Measurements from ENCODE around the gene DDX49. TPM values are rescaled to one million over a fixed set of nuclear protein-coding genes. Genes with fewer than 3 reads are reported as not detected.
A peak's percentile ranks its signal among the peaks of the same experiment; 100 is the strongest.
"Not testable (repeated sequence)": the region's sequence is repeated elsewhere in the genome, so short reads cannot be mapped to it uniquely, and the experiment has no call there.

DDX49 gene
- total RNA-seq, 1 experiment from 2014 or later, result 63.1 TPM

DNA sequence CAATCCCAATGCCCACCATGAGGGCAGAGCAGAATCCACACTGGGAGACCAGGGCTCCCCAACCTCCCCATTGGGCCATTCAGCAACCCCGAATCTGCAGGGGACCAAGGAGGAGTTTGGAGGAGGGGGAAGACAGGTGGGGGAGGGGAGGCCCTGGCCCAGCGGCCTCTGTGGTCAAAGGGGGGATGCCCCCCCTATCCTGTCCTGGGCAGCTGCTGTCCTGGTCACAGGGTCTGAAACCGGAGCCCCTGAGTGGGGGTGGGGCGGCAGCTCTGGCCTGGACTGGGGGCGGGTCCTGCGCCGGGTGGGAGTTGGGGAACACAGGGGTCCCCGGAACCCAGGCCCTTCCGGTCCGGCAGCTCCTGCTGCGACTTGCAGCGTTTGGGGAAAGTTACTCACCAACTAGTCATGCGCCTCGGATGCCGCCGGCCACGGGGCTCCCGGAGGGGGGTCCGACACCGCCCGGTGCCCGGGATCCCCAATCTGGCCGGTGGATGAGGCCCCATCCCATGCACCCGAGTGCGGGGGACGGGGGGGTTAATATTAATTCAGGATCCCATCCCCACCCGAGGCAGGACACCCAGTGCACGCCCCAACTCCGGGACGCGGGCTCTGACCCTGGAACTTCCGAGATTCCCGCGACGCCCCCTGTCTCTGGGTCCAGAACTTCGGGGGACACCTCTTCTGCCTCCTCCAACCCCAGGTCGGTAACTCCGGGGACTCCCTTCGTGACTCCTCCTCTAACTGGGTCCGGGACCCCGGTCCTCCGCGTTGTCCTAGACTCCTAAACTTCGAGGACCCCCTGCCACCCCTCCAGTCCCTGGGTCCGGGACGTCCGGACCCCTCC lies 20.6 kb downstream of the DDX49 start:
- Histone ChIP-seq H3K27me3 (ENCODE audit: control insufficient read depth, insufficient read depth, low read length) (peaks cover 7% of the 10 kb centered on the region), H3K36me3 (replicated peaks; ENCODE audit: control insufficient read depth, insufficient read depth, low read length) (peaks cover 2% of the 10 kb centered on the region), H3K4me3 (ENCODE audit: insufficient read depth, low read depth, low read length) (peak overlapping the region; percentile 72)
- peak; percentile 96 for DNase-seq

DNA sequence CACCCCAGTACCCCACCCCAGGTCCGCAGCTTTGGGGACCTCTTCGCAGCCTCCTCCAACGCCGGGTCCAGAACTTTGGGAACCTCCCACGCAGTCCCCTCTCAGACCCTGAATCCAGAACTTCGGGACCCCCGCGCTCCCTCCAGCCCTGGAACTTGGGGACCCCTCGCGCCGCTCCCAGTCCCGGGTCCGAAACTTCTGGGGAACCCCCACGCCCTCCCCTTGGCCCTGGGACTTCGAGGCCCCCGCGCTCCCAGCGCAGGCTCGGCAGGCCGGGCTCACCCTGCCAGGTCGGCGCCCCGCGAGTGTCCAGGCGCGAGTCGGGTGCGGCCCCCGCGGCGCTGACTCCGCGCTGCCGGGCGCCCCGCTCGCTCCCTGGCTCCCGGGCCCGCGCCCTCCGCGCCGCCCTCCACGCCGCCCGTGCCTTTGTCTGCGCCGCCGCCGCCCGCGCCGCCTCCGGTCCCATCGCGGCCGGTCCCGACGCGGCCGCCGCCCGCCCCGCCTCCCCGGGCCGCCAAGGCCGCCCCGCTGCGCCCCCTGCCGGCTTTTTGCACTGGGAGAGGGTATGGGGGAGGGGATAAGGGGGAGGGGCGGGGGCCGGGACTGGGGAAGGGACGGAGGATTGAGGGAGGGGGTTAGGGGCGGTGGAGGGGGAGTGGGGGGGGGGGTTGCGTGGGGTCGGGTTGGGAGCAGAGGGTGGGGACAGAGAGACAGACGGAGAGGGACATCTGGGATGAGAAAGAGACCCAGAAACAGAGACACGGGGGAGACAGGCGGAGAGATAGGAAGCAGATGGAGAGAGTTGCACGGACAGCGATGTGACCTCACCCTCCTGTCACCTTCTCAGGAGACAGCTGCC lies 21.5 kb downstream of the DDX49 start, which contains the start of gene HOMER3:
Gene HOMER3 (minus strand): TSS at position 449 of the 859 bp plus-strand sequence. CDS start 2,235 bp downstream, outside the sequence.
- H3K36me3 ChIP-seq (replicated peaks; ENCODE audit: control insufficient read depth, insufficient read depth, low read length), result peaks cover 2% of the 10 kb centered on the region
- DNase-seq, result peak; percentile 97
- H3K27me3 ChIP-seq (ENCODE audit: control insufficient read depth, insufficient read depth, low read length), result peaks cover 7% of the 10 kb centered on the region
- H3K4me3 ChIP-seq (ENCODE audit: insufficient read depth, low read depth, low read length), result peak within 1 kb of the TSS; percentile 72

DNA sequence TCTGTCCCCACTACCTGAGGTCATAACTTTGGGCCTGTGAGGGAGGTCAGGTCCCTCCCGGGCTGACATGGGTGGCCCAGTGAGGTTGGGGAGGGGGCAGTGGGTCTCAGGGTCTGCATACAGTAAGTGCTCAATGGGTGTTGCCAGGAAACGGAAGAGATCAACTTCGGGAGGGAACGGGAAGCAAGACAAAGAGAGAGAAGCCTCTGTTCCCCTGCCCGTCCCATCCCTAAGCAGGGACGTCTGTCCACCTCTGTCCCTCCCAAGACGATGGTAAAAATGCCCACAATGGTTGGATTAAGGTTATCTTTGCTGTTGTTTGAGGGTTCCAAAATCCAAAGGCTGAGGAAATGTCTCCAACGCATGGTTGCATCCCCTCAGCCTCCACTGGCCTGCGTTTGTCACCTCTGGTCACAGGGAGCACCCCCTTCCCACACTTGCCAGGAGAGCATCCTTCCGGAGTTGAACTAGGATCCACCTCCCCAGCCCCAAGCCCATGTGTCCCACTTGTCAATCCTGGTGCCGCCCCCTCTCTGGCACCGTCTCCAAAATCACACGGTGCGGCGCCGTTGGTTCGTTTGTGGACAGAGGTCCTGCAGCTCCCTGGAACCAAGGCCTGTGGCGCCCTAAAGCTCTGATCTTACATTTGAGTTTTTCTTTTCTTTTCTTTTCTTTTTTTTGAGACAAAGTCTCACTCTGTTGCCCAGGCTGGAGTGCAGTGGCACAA lies 22.3 kb downstream of the DDX49 start:
- peak overlapping the region; percentile 22 for H3K4me3 ChIP-seq (ENCODE audit: insufficient read depth, low read depth, low read length)
- peaks cover 2% of the 10 kb centered on the region for H3K36me3 ChIP-seq (replicated peaks; ENCODE audit: control insufficient read depth, insufficient read depth, low read length)
- peaks cover 7% of the 10 kb centered on the region for H3K27me3 ChIP-seq (ENCODE audit: control insufficient read depth, insufficient read depth, low read length)
- no peak for DNase-seq

DNA sequence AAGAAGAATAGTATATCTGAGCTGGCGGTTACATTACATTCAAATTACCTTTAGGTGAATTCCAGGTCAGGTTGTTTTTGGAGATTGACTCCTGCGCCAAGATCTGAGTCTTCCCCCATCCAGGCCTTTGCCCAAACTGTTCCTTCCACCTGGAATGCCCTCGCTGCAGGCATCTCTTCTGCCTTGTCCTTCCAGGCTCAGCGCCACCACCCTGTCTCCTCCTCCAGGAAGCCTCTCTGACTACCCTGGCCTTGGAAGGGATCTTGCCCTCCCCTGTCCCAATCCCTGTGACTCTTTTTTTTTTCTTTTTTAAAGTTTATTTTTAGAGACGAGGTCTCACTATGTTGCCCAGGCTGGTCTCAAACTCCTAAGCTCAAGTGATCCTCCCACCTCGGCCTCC lies 23.2 kb downstream of the DDX49 start:
- H3K36me3 ChIP-seq (replicated peaks; ENCODE audit: control insufficient read depth, insufficient read depth, low read length), result peaks cover 2% of the 10 kb centered on the region

DNA sequence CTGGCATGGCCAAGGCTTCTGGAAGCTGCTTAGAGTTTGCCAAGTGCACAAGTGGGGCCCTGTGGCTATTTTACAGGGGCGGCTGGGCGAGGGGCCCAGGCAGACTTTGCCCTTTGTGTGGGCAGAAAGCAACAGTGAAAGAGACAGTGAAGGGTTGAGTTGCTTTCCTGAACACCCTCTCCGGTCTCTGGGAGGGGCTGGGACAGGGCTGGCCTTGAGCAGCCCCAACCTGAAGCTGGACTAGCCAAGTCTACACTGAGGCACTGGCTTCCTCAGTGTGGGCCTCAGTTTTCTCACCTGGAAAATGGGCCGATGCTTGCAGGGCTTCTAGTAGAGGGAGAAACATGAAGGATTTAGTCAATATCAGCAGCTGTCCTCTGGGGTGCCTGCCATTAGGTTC lies 23.9 kb downstream of the DDX49 start:
- Histone ChIP-seq H3K27me3 (ENCODE audit: control insufficient read depth, insufficient read depth, low read length) (peaks cover 7% of the 10 kb centered on the region), H3K4me3 (ENCODE audit: insufficient read depth, low read depth, low read length) (no peak overlapping the region), H3K36me3 (replicated peaks; ENCODE audit: control insufficient read depth, insufficient read depth, low read length) (peaks cover under 1% of the 10 kb centered on the region; the same call in 1 of the 2 replicates)
- DNase-seq, result no peak

More for the DNA sequence above, 23.2 kb downstream of the DDX49 start:
- H3K27me3 ChIP-seq (ENCODE audit: control insufficient read depth, insufficient read depth, low read length), result peaks cover 7% of the 10 kb centered on the region
- no peak overlapping the region for H3K4me3 ChIP-seq (ENCODE audit: insufficient read depth, low read depth, low read length)
- DNase-seq, result no peak

DNA sequence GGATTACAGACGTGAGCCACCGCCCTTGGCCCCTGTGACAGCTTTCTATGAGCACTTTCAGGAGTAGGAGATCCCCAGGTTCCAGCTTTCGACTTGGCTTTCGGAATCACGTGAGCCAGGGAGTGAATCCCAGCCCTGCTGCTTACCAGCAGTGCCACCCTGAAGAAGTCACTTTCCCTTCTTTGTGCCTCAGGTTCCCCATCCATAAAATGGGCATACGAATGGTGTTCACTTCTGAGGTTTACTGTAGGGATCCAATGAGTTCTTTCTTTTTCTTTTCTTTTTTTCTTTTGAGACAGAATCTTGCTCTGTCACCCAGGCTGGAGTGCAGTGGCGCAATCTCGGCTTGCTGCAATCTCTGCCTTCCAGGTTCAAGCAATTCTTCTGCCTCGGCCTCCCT lies 25.8 kb downstream of the DDX49 start:
- Histone ChIP-seq H3K4me3 (ENCODE audit: insufficient read depth, low read depth, low read length) (no peak overlapping the region), H3K36me3 (replicated peaks; ENCODE audit: control insufficient read depth, insufficient read depth, low read length) (no peaks in the 10 kb centered on the region; the same call in 1 of the 2 replicates), H3K27me3 (ENCODE audit: control insufficient read depth, insufficient read depth, low read length) (peaks cover 5% of the 10 kb centered on the region)
- no peak for DNase-seq

DNA sequence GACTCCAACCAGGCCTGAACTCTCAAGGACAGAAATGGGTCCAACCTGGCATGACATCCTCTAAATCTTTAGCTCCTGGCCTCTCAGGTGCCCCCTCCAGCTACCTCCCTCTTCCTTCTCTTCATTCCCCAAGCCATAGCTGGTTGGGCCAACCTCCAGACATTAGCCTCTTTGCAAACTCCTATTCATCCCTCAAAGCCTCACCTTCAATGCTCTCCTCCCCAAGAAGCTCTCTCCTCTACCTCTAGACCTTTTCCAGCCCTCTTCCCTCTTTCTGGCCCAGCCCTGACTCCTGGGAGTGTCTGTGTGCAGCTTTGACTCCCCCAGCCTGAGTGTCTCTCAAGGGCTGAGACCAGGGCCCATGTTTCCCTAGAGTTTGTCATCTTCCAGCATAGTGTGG lies 26.8 kb downstream of the DDX49 start:
- Histone ChIP-seq H3K4me3 (ENCODE audit: insufficient read depth, low read depth, low read length) (no peak overlapping the region), H3K36me3 (replicated peaks; ENCODE audit: control insufficient read depth, insufficient read depth, low read length) (no peaks in the 10 kb centered on the region; the same call in 1 of the 2 replicates), H3K27me3 (ENCODE audit: control insufficient read depth, insufficient read depth, low read length) (no peaks in the 10 kb centered on the region; the same call in none of the 2 replicates)
- no peak for DNase-seq

DNA sequence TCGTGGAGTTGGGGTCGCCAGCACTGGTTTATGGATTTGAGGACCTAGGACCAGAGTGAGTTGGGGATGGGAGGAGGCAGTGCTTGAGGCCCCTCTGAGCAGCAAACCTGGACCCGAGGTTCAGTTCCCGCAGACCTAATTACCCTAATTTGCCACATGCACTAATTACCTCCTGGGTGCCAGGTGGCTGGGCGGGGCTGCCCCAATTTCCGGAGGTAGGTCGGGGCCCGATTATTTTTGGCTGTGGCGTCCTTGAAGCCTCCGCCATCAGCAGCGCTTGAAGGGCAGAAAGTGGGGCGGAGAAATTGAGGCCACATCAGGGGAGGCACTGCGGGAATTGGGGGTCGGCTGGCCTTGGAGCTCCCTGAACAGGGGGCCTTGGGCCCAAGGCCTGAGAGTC lies 27.4 kb downstream of the DDX49 start:
- Histone ChIP-seq H3K27me3 (ENCODE audit: control insufficient read depth, insufficient read depth, low read length) (no peaks in the 10 kb centered on the region; the same call in 1 of the 2 replicates), H3K36me3 (replicated peaks; ENCODE audit: control insufficient read depth, insufficient read depth, low read length) (no peaks in the 10 kb centered on the region; the same call in 1 of the 2 replicates), H3K4me3 (ENCODE audit: insufficient read depth, low read depth, low read length) (no peak overlapping the region)
- peak; percentile 22 for DNase-seq

DNA sequence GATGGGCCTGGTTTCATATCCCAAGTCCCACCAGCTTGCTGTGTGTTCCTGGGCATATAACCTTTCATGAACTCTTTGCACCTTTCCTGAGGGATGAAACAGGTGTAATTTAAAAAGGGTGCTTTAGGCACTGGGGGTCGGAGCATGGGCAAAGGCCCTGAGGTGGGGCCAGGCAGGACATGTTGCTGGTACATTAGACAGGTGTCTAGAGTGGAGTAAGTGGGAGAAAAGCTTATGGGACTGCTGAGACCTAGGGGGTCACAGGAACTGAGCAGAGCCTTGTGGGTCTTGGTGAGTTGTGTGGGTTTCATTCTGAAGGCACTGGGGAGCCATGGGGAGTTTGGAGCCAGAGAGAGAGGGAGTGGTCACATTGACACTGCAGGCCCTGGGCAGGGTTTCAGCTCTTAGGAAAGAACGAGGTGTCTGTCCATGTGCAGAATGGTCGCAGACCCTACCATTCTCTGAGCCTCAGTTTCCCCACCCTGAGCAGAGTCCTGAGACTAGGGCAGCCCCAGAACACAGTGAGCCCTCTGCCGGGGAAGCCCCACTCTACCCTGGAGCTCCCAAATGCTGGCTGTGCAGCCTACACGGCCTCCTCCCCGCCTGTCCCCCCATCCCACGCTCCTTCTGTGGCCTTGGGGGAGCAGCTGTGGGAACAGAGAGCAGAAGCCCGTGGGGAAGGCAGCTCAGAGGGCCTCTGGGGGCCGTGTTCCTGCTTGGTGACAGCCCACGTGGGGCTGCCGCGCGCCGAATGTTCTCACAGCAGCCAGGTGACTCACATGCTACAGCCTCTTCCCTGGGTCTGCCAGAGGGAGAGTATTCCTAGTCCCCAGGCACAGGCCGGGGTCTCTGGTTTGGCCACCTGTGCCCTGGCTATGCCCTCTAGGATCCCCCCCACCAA lies 28.8 kb downstream of the DDX49 start:
- Histone ChIP-seq H3K27me3 (ENCODE audit: control insufficient read depth, insufficient read depth, low read length) (no peaks in the 10 kb centered on the region; the same call in 1 of the 2 replicates), H3K36me3 (replicated peaks; ENCODE audit: control insufficient read depth, insufficient read depth, low read length) (no peaks in the 10 kb centered on the region; the same call in 1 of the 2 replicates), H3K4me3 (ENCODE audit: insufficient read depth, low read depth, low read length) (no peak overlapping the region)
- no peak for DNase-seq

DNA sequence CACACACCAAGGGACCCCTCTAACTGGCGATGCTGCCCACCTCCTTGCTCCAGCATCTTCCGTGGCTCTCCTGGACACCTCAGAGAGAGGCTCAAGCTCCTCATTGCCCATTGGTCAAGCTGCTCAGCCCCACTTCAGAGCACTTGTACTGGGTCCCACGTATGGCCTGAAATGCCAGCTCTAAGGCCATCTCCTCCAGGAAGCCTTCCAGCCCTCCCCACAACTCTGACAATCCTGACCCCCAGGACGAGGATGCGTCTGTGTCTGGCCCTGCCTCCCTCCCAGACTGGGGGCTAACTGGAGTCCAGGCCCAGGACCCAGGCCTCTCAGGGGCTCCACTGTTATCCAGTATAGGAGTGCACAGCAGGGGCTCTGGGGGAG lies 29.5 kb downstream of the DDX49 start:
- H3K36me3 ChIP-seq (replicated peaks; ENCODE audit: control insufficient read depth, insufficient read depth, low read length), result no peaks in the 10 kb centered on the region; the same call in 1 of the 2 replicates
- DNase-seq, result no peak
- H3K4me3 ChIP-seq (ENCODE audit: insufficient read depth, low read depth, low read length), result no peak overlapping the region
- H3K27me3 ChIP-seq (ENCODE audit: control insufficient read depth, insufficient read depth, low read length), result no peaks in the 10 kb centered on the region; the same call in 1 of the 2 replicates

DNA sequence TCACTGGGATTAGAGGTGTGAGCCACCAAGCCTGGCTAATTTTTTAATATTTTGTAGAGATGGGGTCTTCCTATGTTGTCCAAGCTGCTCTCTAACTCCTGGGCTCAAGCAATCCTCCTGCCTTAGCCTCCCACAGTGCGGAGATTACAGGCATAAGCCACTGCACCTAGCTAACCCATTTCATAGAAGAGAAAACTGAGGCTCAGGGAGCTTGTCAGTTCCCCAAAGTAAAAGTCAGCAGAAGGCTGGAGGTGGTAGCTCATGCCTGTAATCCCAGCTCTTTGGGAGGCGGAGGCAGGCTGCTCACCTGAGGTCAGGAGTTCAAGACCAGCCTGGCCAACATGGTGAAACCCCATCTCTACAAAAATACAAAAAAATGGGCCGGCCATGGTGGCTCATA lies 30.3 kb downstream of the DDX49 start:
- no peak for DNase-seq
- no peak overlapping the region for H3K4me3 ChIP-seq (ENCODE audit: insufficient read depth, low read depth, low read length)
- no peaks in the 10 kb centered on the region; the same call in 1 of the 2 replicates for H3K36me3 ChIP-seq (replicated peaks; ENCODE audit: control insufficient read depth, insufficient read depth, low read length)
- no peaks in the 10 kb centered on the region for H3K27me3 ChIP-seq (ENCODE audit: control insufficient read depth, insufficient read depth, low read length)

DNA sequence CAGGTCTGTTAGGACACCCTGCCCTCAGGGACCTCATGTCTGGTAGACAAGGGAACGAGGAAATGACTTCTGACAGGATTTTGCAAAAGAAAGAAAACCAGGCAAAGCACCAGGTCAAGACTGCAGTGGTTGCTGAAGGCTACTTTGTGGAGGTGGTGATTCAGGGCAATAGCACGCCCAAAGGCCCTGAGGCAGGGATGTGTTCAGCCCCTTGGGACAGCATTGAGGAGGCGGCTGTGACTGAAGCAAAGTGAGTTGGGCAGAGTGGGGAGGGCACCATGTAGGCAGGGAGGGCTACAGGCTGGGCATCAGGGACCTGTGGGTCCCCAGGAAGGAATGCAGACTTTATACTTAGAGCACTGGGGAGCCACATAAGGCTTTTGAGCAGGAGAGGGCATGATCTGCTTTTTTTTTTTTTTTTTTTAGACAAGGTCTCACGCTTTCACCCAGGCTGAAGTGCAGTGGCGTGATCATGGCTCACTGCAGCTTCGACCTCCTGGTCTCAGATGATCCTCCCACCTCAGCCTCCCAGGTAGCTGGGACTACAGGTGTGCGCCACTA lies 32.3 kb downstream of the DDX49 start:
- no peak for DNase-seq
- H3K4me3 ChIP-seq (ENCODE audit: insufficient read depth, low read depth, low read length), result no peak overlapping the region

DNA sequence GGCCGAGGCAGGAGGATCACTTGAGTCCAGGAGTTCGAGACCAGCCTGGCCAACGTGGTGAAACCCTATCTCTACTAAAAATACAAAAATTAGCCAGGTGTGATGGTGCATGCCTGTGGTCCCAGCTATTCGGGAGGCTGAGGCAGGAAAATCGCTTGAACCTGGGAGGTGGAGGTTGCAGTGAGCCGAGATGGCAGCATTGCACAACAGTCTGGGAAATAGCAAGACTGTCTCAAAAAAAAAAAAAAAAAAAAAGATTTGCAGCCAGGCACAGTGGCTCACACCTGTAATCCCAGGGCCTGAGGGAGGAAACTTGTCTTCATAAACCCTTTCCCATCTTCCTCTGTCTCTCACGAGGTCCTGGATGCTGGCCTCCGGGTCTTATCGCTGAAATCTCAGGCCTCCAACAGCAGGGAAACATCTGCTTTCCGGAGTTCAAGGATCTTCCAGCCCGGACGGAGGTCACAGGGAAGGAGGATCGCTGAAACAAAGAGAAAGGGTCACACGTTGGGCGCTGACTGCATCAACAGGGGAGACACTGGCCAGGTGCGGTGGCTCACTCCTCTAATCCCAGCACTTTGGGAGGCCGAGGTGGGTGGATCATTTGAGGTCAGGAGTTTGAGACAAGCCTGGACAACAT lies 33.0 kb downstream of the DDX49 start:
- H3K27me3 ChIP-seq (ENCODE audit: control insufficient read depth, insufficient read depth, low read length); H3K4me3 ChIP-seq (ENCODE audit: insufficient read depth, low read depth, low read length); H3K36me3 ChIP-seq (replicated peaks; ENCODE audit: control insufficient read depth, insufficient read depth, low read length): not testable (repeated sequence)
- peak; percentile 18 for DNase-seq

More for the DNA sequence above, 32.3 kb downstream of the DDX49 start:
- no peaks in the 10 kb centered on the region for H3K27me3 ChIP-seq (ENCODE audit: control insufficient read depth, insufficient read depth, low read length)
- no peaks in the 10 kb centered on the region for H3K36me3 ChIP-seq (replicated peaks; ENCODE audit: control insufficient read depth, insufficient read depth, low read length)

All from H7 (cell line).